OCI-M1 (cell line): ENCODE data around the gene MMP24.
A peak's percentile ranks its signal among the peaks of the same experiment; 100 is the strongest.

Experiments used
- DNase-seq: peaks from one replicate; lab custom pipeline; 2025; lab: John Stamatoyannopoulos, UW

The MMP24 gene

DNA sequence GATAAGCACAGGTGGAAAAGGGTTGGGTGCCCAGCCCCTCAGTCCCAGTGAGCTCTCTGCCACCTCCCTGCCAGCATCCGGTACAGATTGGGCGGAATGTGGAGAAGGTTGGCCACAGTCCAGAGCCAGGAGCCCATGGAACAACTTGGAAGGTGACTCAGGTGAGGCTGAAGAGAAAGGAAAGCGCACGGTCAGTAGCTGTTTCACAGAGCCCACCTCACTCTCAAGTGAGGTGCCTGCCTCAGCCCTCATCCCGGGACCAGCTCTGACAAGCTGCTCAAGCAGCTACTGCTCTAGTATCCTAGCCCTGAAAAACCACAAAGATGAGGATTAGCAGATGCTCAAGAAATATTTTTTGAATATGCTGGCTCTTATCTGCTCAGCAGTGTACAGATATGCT, 52.5 kb downstream of the MMP24 start:
- DNase-seq: no peak

DNA sequence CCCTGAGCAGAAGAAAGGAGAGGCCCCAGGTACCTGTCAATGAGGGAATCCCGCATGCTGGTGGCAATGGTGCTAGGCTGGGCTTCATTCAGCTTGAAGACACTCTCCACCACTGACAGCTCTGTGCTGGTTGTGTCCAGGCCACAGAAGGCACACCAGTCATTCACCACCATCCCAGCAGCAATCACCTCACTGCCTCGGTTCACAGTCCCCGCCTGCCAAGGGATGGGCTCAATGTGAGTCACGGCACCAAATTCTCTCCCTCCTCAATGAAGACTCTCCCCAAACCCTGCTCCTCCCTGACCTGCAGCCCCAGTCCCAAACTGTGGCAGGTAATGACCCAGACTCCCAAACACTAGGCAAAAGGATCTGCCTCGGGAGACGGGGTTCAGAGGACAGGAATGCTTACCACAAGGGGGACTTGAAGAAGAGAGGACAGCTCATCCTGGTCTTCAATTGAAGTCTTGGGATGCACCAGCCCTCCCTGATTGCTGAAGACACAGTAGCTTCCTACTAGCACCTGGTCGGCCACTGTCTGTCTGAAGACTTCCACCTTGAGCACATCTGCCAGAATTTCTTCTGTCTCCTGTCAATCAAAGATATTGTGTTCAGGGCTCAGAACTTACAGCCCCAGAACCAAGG, 53.2 kb downstream of the MMP24 start:
- no peak for DNase-seq

DNA sequence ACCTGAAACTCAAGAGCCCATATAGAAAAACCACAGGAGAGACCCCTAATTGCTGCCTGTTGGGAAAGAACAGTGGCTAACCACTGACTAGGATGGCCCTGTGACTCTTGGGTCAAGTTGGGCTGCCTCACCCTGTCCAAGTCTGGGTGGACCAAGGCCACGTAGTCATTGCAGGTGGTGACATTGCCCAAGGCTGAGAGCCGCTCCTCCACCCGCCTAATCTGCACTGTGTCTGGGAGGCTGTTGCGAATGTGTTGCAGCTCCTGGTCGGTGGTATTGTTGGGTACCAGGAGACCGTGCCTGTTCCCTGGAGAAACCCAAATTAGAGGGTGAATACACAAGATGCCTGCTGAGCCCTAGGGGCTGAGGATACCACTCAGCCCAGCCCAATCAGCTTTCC, 54.0 kb downstream of the MMP24 start:
- DNase-seq: no peak

DNA sequence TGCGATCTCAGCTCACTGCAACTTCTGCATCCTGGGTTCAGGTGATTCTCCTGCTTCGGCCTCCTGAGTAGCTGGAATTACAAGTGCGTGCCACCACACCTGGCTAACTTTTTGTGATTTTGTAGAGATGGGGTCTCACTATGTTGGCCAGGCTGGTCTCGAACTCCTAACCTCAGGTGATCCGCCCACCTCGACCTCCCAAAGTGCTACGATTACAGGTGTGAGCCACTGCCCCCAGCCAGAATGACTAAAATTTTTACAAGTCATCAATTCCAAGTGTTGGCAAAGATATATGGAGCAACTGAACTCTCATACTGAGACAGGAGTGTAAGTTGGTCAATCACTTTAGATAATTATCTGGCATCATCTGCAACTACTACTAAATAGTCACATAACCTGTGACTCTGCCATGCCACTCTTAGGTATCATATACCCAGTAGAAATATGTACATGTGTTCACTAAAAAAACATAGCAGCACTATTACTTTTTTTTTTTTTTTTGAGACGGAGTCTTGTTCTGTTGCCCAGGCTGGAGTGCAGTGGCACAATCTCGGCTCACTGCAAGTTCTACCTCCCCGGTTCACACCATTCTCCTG, 55.1 kb downstream of the MMP24 start:
- no peak for DNase-seq

DNA sequence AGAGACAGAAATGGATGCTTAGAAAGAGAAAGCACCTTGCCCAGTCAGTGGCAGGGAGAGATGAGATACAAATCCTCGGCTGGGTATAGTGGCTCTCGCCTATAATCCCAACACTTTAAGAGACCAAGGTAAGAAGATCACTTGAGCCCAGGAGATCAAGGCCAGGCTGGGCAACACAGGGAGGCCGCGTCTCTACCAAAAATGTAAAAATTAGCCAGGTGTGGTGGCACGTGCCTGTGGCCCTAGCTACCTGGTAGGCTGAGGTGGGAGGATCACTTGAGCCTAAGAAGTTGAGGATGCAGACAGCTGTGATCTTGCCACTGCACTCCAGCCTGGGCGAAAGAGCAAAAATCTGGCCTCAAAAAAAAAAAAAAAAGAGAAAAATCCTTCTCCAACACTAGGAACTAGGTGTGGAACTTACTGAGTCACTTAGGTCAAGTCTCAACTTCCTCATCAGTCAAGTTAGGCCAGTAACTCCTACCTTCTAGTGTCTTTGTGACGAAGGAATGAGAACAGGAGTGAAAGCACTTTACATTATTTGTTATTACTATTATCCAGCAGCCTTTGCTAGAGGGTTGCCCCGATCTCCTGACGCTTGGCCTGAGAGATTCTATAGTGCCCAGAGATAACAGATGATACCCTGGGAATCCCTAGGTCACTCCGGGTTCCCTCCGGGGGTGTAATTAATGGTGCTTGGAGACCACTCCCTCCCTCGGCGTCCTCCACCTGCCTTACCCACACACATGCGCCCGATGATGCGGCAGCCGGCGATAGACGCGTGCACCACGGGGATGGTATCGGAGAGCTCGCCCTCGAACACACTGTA, 57.2 kb downstream of the MMP24 start:
- peak; percentile 41 for DNase-seq

DNA sequence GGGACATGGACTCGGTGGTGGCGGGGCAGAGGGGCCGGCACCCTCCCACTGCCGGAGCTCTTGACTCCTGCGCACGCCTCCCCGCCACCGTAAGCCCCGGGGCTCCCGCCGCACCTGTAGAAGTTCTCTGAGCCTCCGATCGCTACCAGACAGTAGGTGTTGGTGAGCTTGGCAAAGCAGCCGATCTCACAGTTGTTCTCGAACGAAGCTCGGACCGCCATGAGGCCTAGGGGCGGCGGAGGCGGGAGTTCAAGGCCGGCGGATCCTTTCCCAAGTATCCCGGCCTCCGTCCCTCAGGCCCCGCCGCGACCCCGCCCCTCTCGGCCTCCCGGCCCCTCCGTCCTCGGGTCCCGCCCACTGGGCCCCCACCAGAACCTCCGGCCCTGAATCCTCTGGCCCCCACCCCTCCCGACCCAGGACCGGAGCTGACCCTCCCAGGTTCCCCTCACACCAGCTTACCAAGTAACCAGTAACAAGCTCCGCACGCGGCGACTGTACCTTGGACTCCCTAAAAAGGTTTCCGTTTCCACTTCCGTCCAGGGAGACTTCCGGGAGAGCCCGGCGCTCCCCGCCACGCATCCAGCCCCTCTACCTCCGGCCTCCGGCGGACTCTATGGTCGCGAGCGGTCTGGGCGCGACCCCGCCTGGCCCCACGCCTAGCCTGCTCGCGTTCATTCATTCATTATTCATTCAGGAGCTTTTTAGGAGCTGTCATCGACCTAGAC, 57.9 kb downstream of the MMP24 start, which contains the start of gene EIF6:
Gene EIF6, minus strand, starts transcription at position 506 of the 725 bp plus-strand sequence. Its CDS starts 285 bp downstream, at position 221.
- peak; percentile 95 for DNase-seq

DNA sequence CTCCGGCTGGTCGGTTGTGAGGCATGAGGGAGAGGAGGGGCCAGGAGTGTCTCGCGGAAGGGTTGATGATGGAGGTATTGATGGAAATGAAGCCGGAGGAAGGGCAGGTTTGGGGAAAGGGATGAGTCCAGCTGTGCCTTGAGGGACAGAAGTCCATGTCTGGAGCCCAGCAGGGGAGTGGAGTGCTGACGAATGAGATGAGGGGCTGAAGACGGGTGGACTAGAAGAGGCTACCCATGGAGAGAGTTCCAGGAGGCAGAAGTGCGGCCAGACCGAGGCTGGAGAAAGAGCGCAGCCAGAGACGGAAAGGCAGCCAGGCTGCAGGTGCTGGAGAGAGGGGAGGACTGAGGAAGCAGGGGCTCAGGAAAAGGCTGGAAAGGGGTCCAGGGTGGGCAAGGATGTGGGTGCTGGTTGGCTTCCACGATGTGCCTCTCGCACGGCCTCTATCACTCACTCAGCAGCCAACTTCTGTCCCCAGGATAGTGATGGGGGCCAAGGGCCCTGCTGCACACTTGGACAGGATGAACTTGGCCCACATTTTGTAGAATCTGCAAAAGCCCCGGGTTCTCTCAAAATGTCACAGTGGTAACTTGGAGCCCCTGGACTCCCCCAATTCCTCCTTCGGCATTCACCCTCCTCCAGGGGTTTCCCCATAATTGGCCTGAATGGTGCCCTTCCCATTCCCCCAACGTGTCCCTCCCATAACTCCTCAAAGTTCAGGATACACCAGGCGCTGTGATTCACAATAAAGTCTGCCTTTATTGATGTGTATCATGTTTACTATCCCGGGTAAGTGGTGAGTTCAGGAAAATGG, 58.7 kb downstream of the MMP24 start:
- no peak for DNase-seq

DNA sequence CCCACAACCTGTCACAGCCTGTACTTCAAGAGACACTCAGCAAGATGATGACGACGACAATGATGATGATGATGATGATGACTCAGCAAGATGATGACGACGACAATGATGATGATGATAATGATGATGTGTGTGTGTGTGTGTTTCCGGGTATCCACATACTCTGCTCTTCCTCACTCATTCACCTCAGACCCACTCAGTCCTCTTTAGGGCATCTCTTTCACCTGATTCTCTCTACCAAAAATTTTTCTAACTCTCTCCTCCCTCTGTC, 59.3 kb downstream of the MMP24 start:
- peak; percentile 27 for DNase-seq

DNA sequence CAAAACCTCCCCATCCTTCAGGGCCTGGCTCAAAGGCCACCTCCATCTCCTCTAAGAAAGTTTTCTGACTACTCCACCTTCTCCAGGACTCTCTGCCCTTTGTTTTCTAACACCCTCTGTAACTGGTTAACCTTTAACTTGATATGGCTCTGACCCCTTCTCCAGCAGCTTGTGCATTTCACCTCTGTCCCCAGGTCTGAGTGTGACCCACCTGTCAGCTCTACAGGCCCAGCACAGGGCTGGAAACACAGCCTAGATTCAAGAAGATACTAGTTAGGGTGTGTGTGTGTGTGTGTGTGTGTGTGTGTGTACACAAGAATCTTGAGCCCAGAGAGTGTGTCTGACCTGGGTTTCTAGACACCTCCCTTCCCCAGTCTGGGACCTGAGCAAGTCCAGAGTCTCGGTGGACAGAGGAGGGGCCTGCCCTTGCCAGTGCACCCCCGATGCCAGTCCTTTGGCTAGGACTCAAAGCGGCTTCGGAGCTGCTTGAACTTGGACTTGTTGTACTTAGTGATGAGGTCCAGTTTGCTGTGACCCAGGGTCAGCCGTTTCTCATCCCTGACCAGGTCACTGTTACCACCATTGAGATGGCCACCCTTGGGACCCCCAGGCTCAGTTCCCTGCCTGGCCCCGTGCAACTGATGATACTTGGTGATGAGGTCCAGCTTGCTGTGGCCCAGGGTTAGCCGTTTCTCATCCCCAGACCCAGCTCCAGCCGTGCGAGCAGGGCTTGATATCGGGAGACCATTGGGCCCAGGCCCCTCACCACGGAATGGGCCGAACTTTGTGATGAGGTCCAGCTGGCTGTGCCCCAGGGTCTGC, 59.8 kb downstream of the MMP24 start:
- no peak for DNase-seq

DNA sequence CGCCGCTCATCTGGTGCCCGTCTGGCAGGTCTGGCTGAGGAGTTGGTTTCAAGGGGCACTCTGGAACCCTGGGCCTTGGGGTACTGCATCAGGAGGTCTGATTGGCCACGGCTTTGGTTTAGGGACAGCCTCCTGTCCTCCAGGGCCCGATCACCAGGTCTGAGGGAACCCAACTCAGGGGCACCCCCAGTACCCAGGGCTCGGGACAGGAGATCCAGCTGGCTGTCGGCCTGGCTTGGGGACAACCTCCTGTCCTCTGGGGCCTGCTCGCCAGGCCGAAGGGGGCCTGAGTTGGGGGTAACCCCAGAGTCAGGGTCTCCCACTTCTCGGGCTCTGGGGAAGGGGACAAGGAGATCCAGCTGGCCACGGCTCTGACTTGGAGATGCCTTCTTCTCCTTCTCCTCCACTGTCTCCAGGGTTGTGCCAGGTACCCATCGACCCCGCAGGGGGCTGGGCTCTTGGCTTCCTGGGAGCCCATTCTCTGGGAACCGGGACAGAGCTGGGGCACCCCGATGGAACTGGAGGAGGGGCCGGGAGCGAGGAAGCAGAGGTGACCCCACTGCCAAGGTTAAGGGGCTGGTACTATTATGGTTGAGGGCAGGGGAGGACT, 60.5 kb downstream of the MMP24 start:
- DNase-seq: no peak

DNA sequence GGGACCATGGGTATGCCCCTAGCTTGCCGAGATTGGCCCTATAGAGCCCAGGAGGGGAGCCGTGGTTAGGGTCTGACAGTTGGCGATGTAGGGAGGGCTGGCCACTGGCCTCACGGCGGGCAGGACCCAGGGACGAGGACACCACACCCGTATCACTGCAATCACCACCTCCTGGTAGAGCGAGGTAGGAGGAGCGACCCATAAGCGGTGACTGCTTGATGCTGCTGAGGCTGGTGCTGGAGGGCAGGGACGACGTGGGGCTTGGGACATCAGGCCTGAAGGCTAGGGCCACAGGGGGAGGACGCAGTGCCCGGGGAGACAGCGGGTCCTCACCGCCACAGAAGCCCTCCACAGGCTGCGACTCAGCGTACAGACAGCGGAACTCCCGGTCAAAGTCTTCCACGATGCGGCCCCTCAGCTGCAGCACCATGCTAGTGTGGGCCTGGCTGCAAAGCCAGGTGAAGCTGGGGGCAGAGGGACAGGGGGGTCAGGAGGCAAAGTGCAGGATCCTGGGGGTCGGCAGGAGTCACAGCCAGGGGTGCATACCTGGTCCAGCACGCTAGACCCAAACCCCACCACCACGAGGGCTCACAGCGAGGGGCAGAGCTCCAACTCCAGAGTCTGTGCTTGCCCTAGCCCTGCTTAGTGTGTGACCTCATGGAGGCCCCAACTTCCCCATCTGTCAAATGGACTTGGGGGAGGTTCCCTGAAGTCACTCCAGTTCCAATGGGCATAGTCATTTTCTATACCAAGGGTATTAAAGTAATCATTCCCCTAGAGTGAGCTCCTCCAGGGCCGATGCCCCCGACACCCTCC, 61.2 kb downstream of the MMP24 start:
- no peak for DNase-seq

DNA sequence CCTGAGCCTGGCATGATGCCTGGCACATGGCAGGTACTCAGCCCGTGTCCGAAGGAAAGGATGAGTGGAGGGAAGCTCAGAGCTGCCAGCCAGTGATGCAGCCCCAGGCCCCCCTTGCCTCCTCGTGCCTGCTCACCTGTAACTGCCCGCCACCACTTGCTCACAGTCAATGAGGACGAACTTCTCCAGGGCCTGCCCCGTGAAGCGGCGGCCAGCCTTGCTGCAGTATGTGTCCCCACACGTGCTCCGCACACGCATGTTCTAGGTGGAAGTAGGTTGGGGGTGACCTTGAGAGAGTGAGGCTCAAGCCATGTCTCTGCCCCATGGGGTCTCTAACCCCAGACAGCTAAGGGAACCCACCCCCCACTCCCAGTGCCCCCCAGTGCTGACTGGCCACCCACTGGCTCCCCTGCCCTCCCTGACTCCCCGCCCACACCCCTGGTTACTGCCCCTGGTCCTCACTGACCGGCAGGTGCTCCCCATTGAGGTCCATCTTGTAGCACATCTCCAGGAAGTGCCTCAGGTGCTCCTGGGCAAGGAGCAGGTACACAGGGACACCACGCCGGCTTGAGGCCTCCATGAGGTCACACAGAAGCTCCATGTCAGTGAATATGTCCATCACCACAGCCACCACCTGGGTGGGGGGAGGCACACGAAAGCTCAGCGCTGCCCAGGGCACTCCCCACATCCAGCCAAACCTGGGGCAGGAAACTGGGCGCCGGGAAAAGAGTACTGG, 62.0 kb downstream of the MMP24 start:
- no peak for DNase-seq

DNA sequence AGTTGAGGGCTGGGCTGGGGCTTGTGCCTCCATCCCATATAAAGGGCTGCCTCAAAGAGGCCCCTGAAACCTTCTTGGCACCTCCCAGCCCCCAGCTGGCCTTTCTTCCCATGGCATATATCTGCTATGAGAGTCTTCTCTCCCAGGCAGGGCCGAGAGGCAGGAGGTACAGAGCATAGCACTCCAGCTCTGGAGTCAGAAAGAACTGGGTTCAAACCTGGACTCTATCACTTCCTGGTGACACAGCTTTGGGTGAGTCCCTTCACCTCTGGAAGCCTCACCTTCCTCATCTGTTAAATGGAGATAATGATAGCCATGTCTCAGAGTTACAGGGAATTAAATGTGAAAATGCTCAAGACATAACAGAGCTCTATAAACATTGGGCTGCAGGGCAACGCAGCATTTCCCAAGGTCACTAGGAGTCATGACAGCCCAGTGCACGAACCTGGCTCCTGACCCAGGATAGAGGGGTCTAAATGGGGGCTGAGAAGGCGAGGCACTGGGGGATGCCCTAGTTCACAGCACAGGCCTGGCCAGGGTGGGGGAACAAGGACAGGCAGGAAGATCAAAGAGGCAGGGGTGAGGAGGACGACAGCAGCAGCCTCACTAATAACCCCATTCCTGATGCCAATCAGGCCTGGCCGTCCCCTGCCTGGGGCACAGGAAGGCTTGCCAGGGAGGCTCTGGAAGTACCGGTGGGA, 63.8 kb downstream of the MMP24 start:
- no peak for DNase-seq

DNA sequence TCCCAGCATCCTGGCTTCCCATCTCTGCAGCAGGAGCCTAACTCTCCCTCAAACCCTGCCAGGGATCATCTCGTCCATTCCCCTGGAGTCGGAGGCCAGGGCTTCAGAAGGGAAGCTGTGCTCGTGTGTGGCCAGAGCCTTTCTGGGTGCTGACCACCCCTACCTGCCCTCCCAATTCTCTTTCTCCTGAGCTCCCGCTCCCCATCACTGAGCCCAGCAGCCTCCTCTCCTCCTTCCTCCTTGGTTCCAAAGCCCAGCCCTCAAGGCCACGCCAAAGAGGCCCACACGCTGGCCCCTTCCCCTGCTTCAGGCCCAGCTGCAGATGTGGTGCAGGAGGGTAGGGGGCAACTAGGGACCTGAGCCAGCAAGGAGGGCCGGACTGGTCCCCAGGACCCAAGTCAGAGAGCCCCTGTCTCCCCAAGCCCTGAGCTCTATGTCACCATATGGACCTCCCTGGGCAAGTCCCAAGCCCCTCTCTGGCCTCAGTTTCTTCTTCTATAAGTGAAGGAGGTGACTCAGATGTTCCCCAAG, 64.5 kb downstream of the MMP24 start:
- no peak for DNase-seq

DNA sequence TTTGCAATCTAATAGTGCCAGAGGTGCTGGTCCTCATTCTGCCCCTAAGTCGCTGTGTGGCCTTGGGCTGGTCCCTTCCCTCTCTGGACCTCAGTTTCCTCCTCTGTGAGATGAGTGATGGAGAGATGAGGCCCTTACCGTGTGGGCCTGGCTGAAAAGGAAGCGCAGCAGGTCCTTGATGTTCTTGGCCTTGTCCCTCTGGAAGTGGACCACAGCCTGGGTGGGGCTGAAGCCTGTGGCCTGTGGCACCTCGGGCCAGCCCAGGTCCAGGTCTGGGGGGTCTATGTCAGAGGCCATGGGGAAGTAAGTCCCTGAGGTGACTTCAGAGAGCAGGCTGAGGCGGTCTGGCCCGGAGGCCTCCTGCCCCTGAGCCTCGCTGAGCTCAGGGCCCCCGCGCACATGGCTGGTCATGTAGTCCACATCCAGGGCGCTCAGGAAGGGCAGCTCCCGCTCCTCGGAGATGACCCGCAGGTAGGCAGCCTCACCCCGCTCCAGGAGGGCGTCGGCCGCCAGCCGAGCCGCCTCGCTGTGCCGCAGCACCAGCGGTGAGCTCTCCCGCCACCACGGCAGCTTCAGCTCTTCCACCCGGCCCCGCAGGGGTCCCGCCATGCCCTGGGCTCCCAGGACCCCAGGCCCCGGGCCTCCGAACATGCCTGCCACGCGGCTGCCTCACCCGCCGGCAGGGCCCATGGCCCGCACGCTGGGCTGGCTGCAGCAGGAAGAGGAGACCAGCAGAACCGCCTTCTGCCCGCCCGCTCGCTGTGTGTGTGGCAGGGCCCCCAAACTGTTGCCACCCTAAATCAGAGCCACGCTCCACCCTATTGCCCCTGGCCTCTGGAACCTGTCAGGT, 65.4 kb downstream of the MMP24 start, which contains the start of gene FAM83C:
Gene FAM83C, minus strand, starts transcription at position 772 of the 850 bp plus-strand sequence. Its CDS starts 121 bp downstream, at position 651.
- DNase-seq: no peak

DNA sequence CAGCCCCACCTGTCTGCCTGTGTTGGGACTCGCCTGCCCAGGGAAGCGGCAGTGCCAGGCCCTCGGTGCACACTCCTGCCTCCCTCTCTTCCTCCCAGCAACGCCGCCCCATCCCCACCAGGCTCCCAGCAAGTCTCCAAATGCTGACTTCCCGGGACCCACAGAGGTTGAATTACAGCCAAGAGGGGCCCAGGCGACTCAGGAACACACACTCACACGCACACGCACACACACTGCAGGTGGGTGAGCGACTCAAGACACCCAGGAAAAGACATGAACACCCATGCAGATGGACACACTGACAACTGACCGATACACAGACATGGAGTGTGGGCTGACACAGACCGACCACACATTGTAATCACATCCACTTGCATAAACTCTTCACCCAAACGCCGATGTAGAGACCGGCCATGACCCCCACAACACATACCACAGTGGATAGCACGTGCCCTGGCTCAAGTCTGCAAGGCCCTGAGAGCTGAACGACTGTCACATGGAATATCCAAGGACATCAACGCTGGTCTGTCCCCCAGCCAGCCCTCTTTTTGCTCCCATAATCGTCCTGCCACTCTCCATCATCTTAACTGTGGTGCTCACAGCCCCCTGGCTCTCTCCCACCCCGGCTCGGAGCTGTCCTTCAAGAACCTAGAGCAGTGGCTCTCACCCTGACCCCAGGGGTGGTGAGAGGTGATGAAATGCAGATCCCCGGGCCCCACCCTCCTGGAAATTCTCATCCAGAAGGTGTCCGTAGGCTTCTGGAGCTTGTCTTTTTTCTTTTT, 66.2 kb downstream of the MMP24 start:
- DNase-seq: no peak
